ENCODE measurements around the gene PPP1R16B. TPM values are rescaled to one million over a fixed set of nuclear protein-coding genes. Genes with fewer than 3 reads are reported as not detected.

The PPP1R16B gene
- total and polyA plus RNA-seq, 7 experiments from 2014 or later: 11.4 to 75.4 (median 21.5) TPM

GRCh38 chr20:38915355-38915754 is 109.9 kb downstream of the PPP1R16B start:
- no peak overlapping the region for H3K27ac ChIP-seq (ENCODE audit: low read depth, low read length)
- no peaks in the 10 kb centered on the region for H3K27me3 ChIP-seq (ENCODE audit: control insufficient read depth in 2 of 2, insufficient read depth in 2 of 2, low read length in 2 of 2)
- H3K4me1 ChIP-seq (ENCODE audit: control insufficient read depth in 2 of 2, insufficient read depth in 2 of 2, low read length in 2 of 2): no peaks in the 10 kb centered on the region
- peaks cover 4 to 16% (median 11%) of the 10 kb centered on the region in 5 donors for H3K36me3 Mint-ChIP-seq
- ChIA-PET CTCF (no interaction called here), POLR2A (no interaction called here)
- DNase-seq: no peak
- H3K4me1 Mint-ChIP-seq: no peaks in the 10 kb centered on the region
- intact Hi-C loops (cut with micrococcal nuclease): no loop called here
- no peaks in the 10 kb centered on the region for H3K9me3 ChIP-seq (ENCODE audit: control insufficient read depth in 2 of 3, low read length in 3 of 3)
- peak overlapping the region in 3 of 9 donors; percentile 10 to 47 (median 24) for H3K27ac Mint-ChIP-seq
- H3K9me3 Mint-ChIP-seq: no peaks in the 10 kb centered on the region
- H3K27me3 Mint-ChIP-seq: no peaks in the 10 kb centered on the region
- no peak overlapping the region for H3K4me3 ChIP-seq (ENCODE audit: low read length)
- no peak for ATAC-seq
- no peak overlapping the region for H3K4me3 Mint-ChIP-seq
- peaks cover 4 to 74% (median 26%) of the 10 kb centered on the region in 3 experiments for H3K36me3 ChIP-seq (ENCODE audit: control insufficient read depth in 2 of 3, insufficient read depth in 3 of 3, low read length in 3 of 3)

DNA sequence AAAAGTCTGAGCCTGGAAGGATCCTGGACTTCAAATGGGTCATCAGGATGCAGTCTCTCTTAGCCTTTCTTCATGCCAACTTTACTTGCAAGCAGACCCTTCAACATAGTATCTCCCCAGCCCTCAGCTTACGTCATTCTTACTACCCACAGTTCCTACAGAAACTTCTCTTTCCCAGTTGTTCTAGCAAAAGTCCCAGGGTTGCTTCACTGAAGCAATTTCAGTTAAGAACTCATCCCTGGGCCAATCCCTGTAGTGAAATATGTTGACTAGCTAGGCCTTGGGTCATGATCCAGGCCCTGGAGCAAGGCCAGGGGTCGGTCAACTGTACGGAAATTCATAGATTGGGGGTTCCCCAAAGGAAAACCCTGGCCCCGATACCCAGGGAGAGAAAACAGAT is 112.2 kb downstream of the PPP1R16B start:
- no peaks in the 10 kb centered on the region for H3K4me1 ChIP-seq (ENCODE audit: control insufficient read depth in 2 of 2, insufficient read depth in 2 of 2, low read length in 2 of 2)
- ATAC-seq: no peak
- no peak overlapping the region for H3K27ac Mint-ChIP-seq
- ChIA-PET POLR2A (no interaction called here), CTCF (no interaction called here)
- H3K9me3 Mint-ChIP-seq: no peaks in the 10 kb centered on the region
- no peak overlapping the region for H3K27ac ChIP-seq (ENCODE audit: low read depth, low read length)
- no peak for DNase-seq
- no peaks in the 10 kb centered on the region for H3K27me3 ChIP-seq (ENCODE audit: control insufficient read depth in 2 of 2, insufficient read depth in 2 of 2, low read length in 2 of 2)
- no peak overlapping the region for H3K4me3 Mint-ChIP-seq
- H3K36me3 ChIP-seq (ENCODE audit: control insufficient read depth in 2 of 3, insufficient read depth in 3 of 3, low read length in 3 of 3): peaks cover 4 to 70% (median 26%) of the 10 kb centered on the region in 3 experiments
- H3K9me3 ChIP-seq (ENCODE audit: control insufficient read depth in 2 of 3, low read length in 3 of 3): no peaks in the 10 kb centered on the region
- intact Hi-C loops (cut with micrococcal nuclease): no loop called here
- H3K4me3 ChIP-seq (ENCODE audit: low read length): no peak overlapping the region
- peaks cover 4 to 20% (median 11%) of the 10 kb centered on the region in 5 donors for H3K36me3 Mint-ChIP-seq
- no peaks in the 10 kb centered on the region for H3K27me3 Mint-ChIP-seq
- no peaks in the 10 kb centered on the region for H3K4me1 Mint-ChIP-seq

GRCh38 chr20:38918172-38918571 is 112.7 kb downstream of the PPP1R16B start:
- Mint-ChIP-seq H3K36me3 (peaks cover 4 to 20% (median 11%) of the 10 kb centered on the region in 5 donors), H3K9me3 (no peaks in the 10 kb centered on the region), H3K27me3 (no peaks in the 10 kb centered on the region), H3K27ac (no peak overlapping the region), H3K4me1 (no peaks in the 10 kb centered on the region), H3K4me3 (no peak overlapping the region)
- Histone ChIP-seq H3K27ac (ENCODE audit: low read depth, low read length) (no peak overlapping the region), H3K27me3 (ENCODE audit: control insufficient read depth in 2 of 2, insufficient read depth in 2 of 2, low read length in 2 of 2) (no peaks in the 10 kb centered on the region), H3K9me3 (ENCODE audit: control insufficient read depth in 2 of 3, low read length in 3 of 3) (no peaks in the 10 kb centered on the region), H3K4me1 (ENCODE audit: control insufficient read depth in 2 of 2, insufficient read depth in 2 of 2, low read length in 2 of 2) (no peaks in the 10 kb centered on the region), H3K36me3 (ENCODE audit: control insufficient read depth in 2 of 3, insufficient read depth in 3 of 3, low read length in 3 of 3) (peaks cover 4 to 65% (median 26%) of the 10 kb centered on the region in 3 experiments), H3K4me3 (ENCODE audit: low read length) (no peak overlapping the region)
- DNase-seq (no peak), ATAC-seq (no peak)
- intact Hi-C loops (cut with micrococcal nuclease): no loop called here
- ChIA-PET CTCF (interaction anchor here (0.8 kb wide), 1 partner anchor 168 kb away, joined by 3 read pairs; no protein-coding TSS in a partner anchor), POLR2A (no interaction called here)

DNA sequence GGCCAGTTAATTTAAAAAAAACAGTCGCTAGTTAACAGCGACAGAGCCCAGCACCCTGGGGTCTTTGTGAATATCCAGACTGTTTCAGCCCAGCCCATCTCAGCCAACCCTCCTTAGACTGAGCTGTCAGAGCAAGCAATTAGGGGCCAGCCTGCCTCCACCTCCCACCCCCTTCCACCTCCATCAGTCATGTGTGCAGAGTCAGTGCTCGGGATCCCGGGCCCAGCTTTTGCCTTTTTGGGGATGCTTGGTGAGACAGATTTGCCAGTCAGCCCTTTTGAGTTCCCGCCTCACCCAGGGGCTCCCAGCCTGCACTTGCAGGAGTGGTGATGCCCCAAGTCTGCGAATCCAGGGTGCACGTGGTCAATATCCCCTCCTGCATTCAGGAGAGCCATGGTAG is 114.2 kb downstream of the PPP1R16B start:
- Histone ChIP-seq H3K27me3 (ENCODE audit: control insufficient read depth in 2 of 2, insufficient read depth in 2 of 2, low read length in 2 of 2) (no peaks in the 10 kb centered on the region), H3K27ac (ENCODE audit: low read depth, low read length) (no peak overlapping the region), H3K4me1 (ENCODE audit: control insufficient read depth in 2 of 2, insufficient read depth in 2 of 2, low read length in 2 of 2) (no peaks in the 10 kb centered on the region), H3K36me3 (ENCODE audit: control insufficient read depth in 2 of 3, insufficient read depth in 3 of 3, low read length in 3 of 3) (peaks cover 4 to 51% (median 20%) of the 10 kb centered on the region in 3 experiments), H3K9me3 (ENCODE audit: control insufficient read depth in 2 of 3, low read length in 3 of 3) (no peaks in the 10 kb centered on the region), H3K4me3 (ENCODE audit: low read length) (no peak overlapping the region)
- intact Hi-C loops (cut with micrococcal nuclease): no loop called here
- no peak for DNase-seq
- Mint-ChIP-seq H3K27me3 (no peaks in the 10 kb centered on the region), H3K36me3 (peaks cover 4 to 19% (median 7%) of the 10 kb centered on the region in 5 donors), H3K27ac (no peak overlapping the region), H3K4me1 (peaks cover 0 to 1% (median 0%) of the 10 kb centered on the region in 7 donors), H3K9me3 (no peaks in the 10 kb centered on the region), H3K4me3 (no peak overlapping the region)
- no peak for ATAC-seq
- CTCF ChIA-PET: no interaction called here
- POLR2A ChIA-PET: interaction anchor here (0.8 kb wide), 1 partner anchor 40 kb away, joined by 3 read pairs; no protein-coding TSS in a partner anchor

DNA sequence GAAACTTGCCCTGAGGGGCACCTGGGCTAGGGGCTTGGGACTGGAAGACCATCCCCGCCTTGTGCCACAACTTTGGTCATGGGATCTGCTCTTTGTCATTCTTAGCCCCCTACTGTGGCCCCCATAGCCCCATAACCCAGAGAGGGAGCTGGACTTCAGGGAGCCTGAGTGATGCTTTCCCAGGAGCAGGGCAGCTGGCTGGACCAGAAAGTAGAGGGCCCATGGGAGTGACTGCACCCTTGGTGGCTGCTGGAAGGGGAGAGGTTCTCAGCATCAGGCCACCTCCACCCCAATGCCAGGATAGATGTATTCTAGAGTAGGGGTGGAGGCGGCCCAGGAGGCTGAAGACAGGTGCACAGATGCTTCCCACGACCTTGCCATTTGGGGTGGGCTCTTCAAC is 114.9 kb downstream of the PPP1R16B start:
- H3K36me3 ChIP-seq (ENCODE audit: control insufficient read depth in 2 of 3, insufficient read depth in 3 of 3, low read length in 3 of 3): peaks cover 4 to 43% (median 20%) of the 10 kb centered on the region in 3 experiments
- POLR2A ChIA-PET: interaction anchor here (0.8 kb wide), 1 partner anchor 173 kb away, joined by 4 read pairs; no protein-coding TSS in a partner anchor

GRCh38 chr20:38920851-38921250 is 115.4 kb downstream of the PPP1R16B start:
- H3K27me3 ChIP-seq (ENCODE audit: control insufficient read depth in 2 of 2, insufficient read depth in 2 of 2, low read length in 2 of 2): no peaks in the 10 kb centered on the region
- no peaks in the 10 kb centered on the region for H3K9me3 ChIP-seq (ENCODE audit: control insufficient read depth in 2 of 3, low read length in 3 of 3)
- Mint-ChIP-seq H3K4me1 (peaks cover 0 to 9% (median 4%) of the 10 kb centered on the region in 7 donors), H3K36me3 (peaks cover 0 to 19% (median 4%) of the 10 kb centered on the region in 5 donors), H3K9me3 (no peaks in the 10 kb centered on the region), H3K27me3 (no peaks in the 10 kb centered on the region), H3K27ac (no peak overlapping the region), H3K4me3 (no peak overlapping the region)
- peaks cover 4 to 39% (median 17%) of the 10 kb centered on the region in 3 experiments for H3K36me3 ChIP-seq (ENCODE audit: control insufficient read depth in 2 of 3, insufficient read depth in 3 of 3, low read length in 3 of 3)
- ChIA-PET POLR2A (interaction anchor here (0.8 kb wide), 1 partner anchor 173 kb away, joined by 4 read pairs; no protein-coding TSS in a partner anchor), CTCF (interaction anchor here (1.1 to 3.4 kb wide), 2 partner anchors 15 to 128 kb away, joined by 3 to 10 read pairs; no protein-coding TSS in a partner anchor)
- no peak overlapping the region for H3K4me3 ChIP-seq (ENCODE audit: low read length)
- no peak overlapping the region for H3K27ac ChIP-seq (ENCODE audit: low read depth, low read length)
- DNase-seq (no peak), ATAC-seq (no peak)
- peaks cover 0 to 3% of the 10 kb centered on the region in 2 donors for H3K4me1 ChIP-seq (ENCODE audit: control insufficient read depth in 2 of 2, insufficient read depth in 2 of 2, low read length in 2 of 2)
- intact Hi-C loops (cut with micrococcal nuclease): no loop called here

More for the DNA sequence above, 114.9 kb downstream of the PPP1R16B start:
- no peaks in the 10 kb centered on the region for H3K4me1 ChIP-seq (ENCODE audit: control insufficient read depth in 2 of 2, insufficient read depth in 2 of 2, low read length in 2 of 2)
- CTCF ChIA-PET: no interaction called here
- no peak overlapping the region for H3K27ac ChIP-seq (ENCODE audit: low read depth, low read length)
- H3K27me3 ChIP-seq (ENCODE audit: control insufficient read depth in 2 of 2, insufficient read depth in 2 of 2, low read length in 2 of 2): no peaks in the 10 kb centered on the region
- ATAC-seq: no peak
- H3K27me3 Mint-ChIP-seq: no peaks in the 10 kb centered on the region
- H3K36me3 Mint-ChIP-seq: peaks cover 0 to 19% (median 4%) of the 10 kb centered on the region in 5 donors
- H3K4me1 Mint-ChIP-seq: peaks cover 0 to 6% (median under 1%) of the 10 kb centered on the region in 7 donors
- no peaks in the 10 kb centered on the region for H3K9me3 Mint-ChIP-seq
- no peak for DNase-seq
- no peaks in the 10 kb centered on the region for H3K9me3 ChIP-seq (ENCODE audit: control insufficient read depth in 2 of 3, low read length in 3 of 3)
- intact Hi-C loops (cut with micrococcal nuclease): no loop called here
- H3K4me3 ChIP-seq (ENCODE audit: low read length): no peak overlapping the region
- H3K4me3 Mint-ChIP-seq: no peak overlapping the region
- H3K27ac Mint-ChIP-seq: no peak overlapping the region

DNA sequence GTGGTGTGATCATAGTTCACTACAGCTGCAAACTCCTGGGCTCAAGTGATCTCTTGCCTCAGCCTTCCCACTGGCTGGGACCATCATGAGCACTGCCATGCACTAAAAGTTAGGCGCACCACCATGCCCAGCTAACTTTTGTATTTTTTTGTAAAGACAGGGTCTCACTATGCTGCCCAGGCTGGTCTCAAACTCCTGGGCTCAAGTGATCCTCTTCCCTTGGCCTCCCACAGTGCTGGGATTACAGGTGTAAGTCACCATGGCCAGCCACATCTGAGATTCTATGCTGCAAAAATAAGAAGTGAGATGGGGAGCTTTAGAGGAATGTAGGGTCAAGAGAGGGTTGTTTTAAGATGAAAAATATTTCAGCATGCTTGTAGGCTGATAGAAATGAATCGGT is 119.2 kb downstream of the PPP1R16B start:
- POLR2A ChIA-PET: interaction anchor here (0.5 kb wide), 1 partner anchor 10 kb away, joined by 3 read pairs; no protein-coding TSS in a partner anchor
- peaks cover 6 to 27% (median 14%) of the 10 kb centered on the region in 7 donors for H3K4me1 Mint-ChIP-seq

More for the DNA sequence above, 119.2 kb downstream of the PPP1R16B start:
- Mint-ChIP-seq H3K36me3 (peaks cover 0 to 10% (median 0%) of the 10 kb centered on the region in 5 donors), H3K27ac (peak overlapping the region in 6 of 9 donors; percentile 0 to 83 (median 56)), H3K9me3 (no peaks in the 10 kb centered on the region), H3K27me3 (no peaks in the 10 kb centered on the region), H3K4me3 (peak overlapping the region in 6 of 10 donors; percentile 6 to 51 (median 18))
- intact Hi-C loops (cut with micrococcal nuclease): no loop called here
- ATAC-seq: no peak
- Histone ChIP-seq H3K4me3 (ENCODE audit: low read length) (no peak overlapping the region), H3K27ac (ENCODE audit: low read depth, low read length) (no peak overlapping the region), H3K36me3 (ENCODE audit: control insufficient read depth in 2 of 3, insufficient read depth in 3 of 3, low read length in 3 of 3) (peaks cover 0 to 14% (median 0%) of the 10 kb centered on the region in 3 experiments), H3K9me3 (ENCODE audit: control insufficient read depth in 2 of 3, low read length in 3 of 3) (no peaks in the 10 kb centered on the region), H3K27me3 (ENCODE audit: control insufficient read depth in 2 of 2, insufficient read depth in 2 of 2, low read length in 2 of 2) (no peaks in the 10 kb centered on the region), H3K4me1 (ENCODE audit: control insufficient read depth in 2 of 2, insufficient read depth in 2 of 2, low read length in 2 of 2) (peaks cover 5 to 14% of the 10 kb centered on the region in 2 donors)
- DNase-seq: no peak
- CTCF ChIA-PET: interaction anchor here (0.6 kb wide), 1 partner anchor 1867 kb away, joined by 3 read pairs; no protein-coding TSS in a partner anchor
